Cardiac muscle cell (in vitro differentiated cells and primary cell): Measurements from ENCODE around the gene DCTN1. TPM values are rescaled to one million over a fixed set of nuclear protein-coding genes. Genes with fewer than 3 reads are reported as not detected.

ENCODE experiments used
- DNase-seq, 2 donors: peaks; one replicate each; pipeline versions ENCODE4 v3.0.0 to v3.0.0-alpha.2; 2010 to 2017; ENCODE audit warnings: low read depth in 1 of 2, low spot score in 1 of 2
- H3K27ac ChIP-seq: fragments of 200-600 bp; sonication (generic); 2 replicates; pipeline ENCODE4 v1.5.1; 2016
- H3K27me3 ChIP-seq: fragments of 200-600 bp; sonication (generic); 2 replicates; pipeline ENCODE4 v1.6.0; 2016; ENCODE audit warnings: control low read depth
- H3K36me3 ChIP-seq: fragments of 200-600 bp; sonication (generic); 2 replicates; pipeline ENCODE4 v1.5.1; 2016; ENCODE audit warnings: control low read depth
- H3K4me1 ChIP-seq: fragments of 200-600 bp; sonication (generic); 2 replicates; pipeline ENCODE4 v1.8.1; 2017; ENCODE audit warnings: low read depth, mild to moderate bottlenecking, mixed run types
- H3K4me3 ChIP-seq: fragments of 200-600 bp; sonication (generic); 2 replicates; pipeline ENCODE4 v1.5.1; 2016; ENCODE audit warnings: mild to moderate bottlenecking
- H3K9me3 ChIP-seq: fragments of 200-600 bp; sonication (generic); 2 replicates; pipeline ENCODE4 v1.5.1; 2017; ENCODE audit warnings: low read depth, mild to moderate bottlenecking, control low read depth
- polyA plus RNA-seq: library from polyadenylated mRNA; unstranded; fragments of >200 nt; fragmentation: Nextera tagmentation; extraction: Ambion mirVana; gene quantifications from 2 replicates; pipeline ENCODE4 v1.2.1, GENCODE V29; 2016
- total RNA-seq: library from RNA; depleted of rRNA; stranded (reverse); fragments of >200 nt; gene quantifications from 2 replicates; pipeline ENCODE4 v1.2.3, GENCODE V29; 2016
- TF ChIP-seq, protein P1 (sequence below): IDR thresholded peaks from 2 replicates; pipeline ENCODE4 v1.5.1; 2012; ENCODE audit warnings: low read depth, mild to moderate bottlenecking, low read length

DCTN1 gene
- total and polyA plus RNA-seq, 2 experiments from 2014 or later, result 156 to 164 TPM

DNA sequence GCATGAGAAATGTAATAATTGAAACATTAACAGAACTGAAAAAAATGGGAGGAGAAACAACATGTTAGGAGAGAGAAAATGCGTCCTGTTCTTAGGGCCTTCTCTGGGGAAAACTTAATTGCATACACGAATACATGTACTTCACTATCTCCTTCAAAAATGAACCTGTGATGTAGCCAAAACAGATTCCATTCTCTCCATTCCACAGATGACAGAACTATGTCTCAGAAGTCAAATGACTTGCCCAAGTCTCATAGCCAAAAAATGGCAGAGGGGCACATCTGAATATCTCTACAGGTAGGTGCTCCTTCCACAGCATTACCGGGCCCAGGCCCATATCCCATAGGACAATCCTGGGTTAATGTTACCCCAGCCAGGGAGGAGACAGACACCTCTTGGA, 3.9 kb upstream of the DCTN1 start:
- H3K27me3 ChIP-seq, result no peaks in the 10 kb centered on the region
- H3K4me3 ChIP-seq, result no peak overlapping the region
- DNase-seq, result peak in 1 of 2 donors; percentile 26
- H3K9me3 ChIP-seq, result no peaks in the 10 kb centered on the region
- H3K4me1 ChIP-seq, result peaks cover 37% of the 10 kb centered on the region
- H3K27ac ChIP-seq, result peak overlapping the region; percentile 45
- peaks cover 4% of the 10 kb centered on the region for H3K36me3 ChIP-seq
- TF ChIP-seq, protein P1, sequence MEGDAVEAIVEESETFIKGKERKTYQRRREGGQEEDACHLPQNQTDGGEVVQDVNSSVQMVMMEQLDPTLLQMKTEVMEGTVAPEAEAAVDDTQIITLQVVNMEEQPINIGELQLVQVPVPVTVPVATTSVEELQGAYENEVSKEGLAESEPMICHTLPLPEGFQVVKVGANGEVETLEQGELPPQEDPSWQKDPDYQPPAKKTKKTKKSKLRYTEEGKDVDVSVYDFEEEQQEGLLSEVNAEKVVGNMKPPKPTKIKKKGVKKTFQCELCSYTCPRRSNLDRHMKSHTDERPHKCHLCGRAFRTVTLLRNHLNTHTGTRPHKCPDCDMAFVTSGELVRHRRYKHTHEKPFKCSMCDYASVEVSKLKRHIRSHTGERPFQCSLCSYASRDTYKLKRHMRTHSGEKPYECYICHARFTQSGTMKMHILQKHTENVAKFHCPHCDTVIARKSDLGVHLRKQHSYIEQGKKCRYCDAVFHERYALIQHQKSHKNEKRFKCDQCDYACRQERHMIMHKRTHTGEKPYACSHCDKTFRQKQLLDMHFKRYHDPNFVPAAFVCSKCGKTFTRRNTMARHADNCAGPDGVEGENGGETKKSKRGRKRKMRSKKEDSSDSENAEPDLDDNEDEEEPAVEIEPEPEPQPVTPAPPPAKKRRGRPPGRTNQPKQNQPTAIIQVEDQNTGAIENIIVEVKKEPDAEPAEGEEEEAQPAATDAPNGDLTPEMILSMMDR, result no peak

- DNase-seq, result peak in 1 of 2 donors; percentile 40
- peaks cover 4% of the 10 kb centered on the region for H3K36me3 ChIP-seq
- no peak overlapping the region for H3K4me3 ChIP-seq
- H3K27me3 ChIP-seq, result no peaks in the 10 kb centered on the region
- no peaks in the 10 kb centered on the region for H3K9me3 ChIP-seq
- peaks cover 45% of the 10 kb centered on the region for H3K4me1 ChIP-seq
- TF ChIP-seq, protein P1, result no peak
- H3K27ac ChIP-seq, result peak overlapping the region; percentile 52
Measured at GRCh38 chr2:74383254-74383653, 3.1 kb upstream of the DCTN1 start.

GRCh38 chr2:74381751-74382150, 1.6 kb upstream of the DCTN1 start:
- Histone ChIP-seq H3K36me3 (peaks cover 13% of the 10 kb centered on the region), H3K9me3 (no peaks in the 10 kb centered on the region), H3K27me3 (no peaks in the 10 kb centered on the region), H3K4me3 (no peak overlapping the region), H3K27ac (peak overlapping the region; percentile 40), H3K4me1 (peaks cover 45% of the 10 kb centered on the region)
- TF ChIP-seq, protein P1, result no peak
- DNase-seq, result no peak

DNA sequence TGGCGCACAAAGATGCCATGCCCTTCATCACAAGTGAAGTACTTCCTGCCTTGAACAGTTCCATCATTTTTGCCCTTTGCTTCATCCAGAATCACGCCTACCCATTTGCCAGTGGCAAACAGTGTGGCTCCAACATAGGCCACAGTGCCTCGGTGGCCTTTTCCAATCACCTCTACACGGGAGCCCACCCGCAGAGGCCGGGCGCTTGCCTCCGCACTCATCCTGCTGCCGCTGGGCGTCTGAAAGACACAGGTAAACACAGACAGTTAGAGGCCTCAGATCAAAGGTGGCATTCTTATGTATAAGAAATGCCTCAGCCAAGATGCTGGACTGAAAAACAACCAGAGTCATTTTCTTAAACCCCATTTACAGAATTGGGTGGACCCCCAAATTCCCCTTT, 2.1 kb downstream of the DCTN1 start:
- H3K27me3 ChIP-seq, result no peaks in the 10 kb centered on the region

DNA sequence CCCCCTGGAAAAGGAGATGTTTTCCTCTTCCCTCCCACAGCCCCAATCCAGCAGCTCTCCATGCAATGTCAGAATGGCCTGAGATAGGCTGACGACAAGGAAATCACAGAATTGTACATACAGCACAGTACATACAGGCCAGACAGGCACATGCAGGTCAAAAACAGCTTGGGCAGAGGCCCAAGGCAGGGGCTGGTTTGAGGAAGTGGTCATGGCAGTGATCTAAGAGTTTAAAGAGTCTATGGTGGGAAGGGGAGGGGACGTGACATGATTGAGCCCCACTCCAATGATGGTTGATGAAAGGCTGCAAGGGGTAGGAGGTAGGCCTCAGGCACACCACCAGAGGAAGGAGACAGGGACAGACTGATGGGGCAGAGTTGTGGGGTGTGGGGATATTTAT, 4.3 kb downstream of the DCTN1 start:
- H3K36me3 ChIP-seq, result peaks cover 9% of the 10 kb centered on the region
- no peak for DNase-seq
- H3K4me1 ChIP-seq, result peaks cover 42% of the 10 kb centered on the region
- no peak overlapping the region for H3K4me3 ChIP-seq
- H3K27me3 ChIP-seq, result no peaks in the 10 kb centered on the region
- H3K27ac ChIP-seq, result no peak overlapping the region
- no peaks in the 10 kb centered on the region for H3K9me3 ChIP-seq
- TF ChIP-seq, protein P1, result no peak

More for the DNA sequence above, 2.1 kb downstream of the DCTN1 start:
- peaks cover 9% of the 10 kb centered on the region for H3K36me3 ChIP-seq
- no peak overlapping the region for H3K4me3 ChIP-seq
- H3K27ac ChIP-seq, result no peak overlapping the region
- TF ChIP-seq, protein P1, result no peak
- H3K4me1 ChIP-seq, result peaks cover 50% of the 10 kb centered on the region
- H3K9me3 ChIP-seq, result no peaks in the 10 kb centered on the region
- no peak for DNase-seq
